Body of pancreas (tissue), 4 donors: Measurements from ENCODE around the gene TMEM101.

ENCODE experiments used
- CTCF ChIP-seq, 7 experiments: fragments of 450-650 bp in 4 of 7; fragments of 200-600 bp in 3 of 7; sonication (generic) in 3 of 7; IDR thresholded peaks; one replicate each; pipeline ENCODE4 v1.5.1; 2016 to 2019; ENCODE audit warnings: antibody characterized with exemption in 7 of 7
- POLR2A ChIP-seq, 3 donors: fragments of 450-650 bp; IDR thresholded peaks; one replicate each; pipeline ENCODE4 v1.6.1; 2016; ENCODE audit warnings: antibody characterized with exemption in 3 of 3, mild to moderate bottlenecking in 2 of 3

- no peak for TF ChIP-seq CTCF (IDR thresholded peaks at IDR 0.05)
- no peak for TF ChIP-seq POLR2A (IDR thresholded peaks at IDR 0.05)
These were observed 6.4 kb downstream of the TMEM101 start for GRCh38 chr17:44008205-44008909.
